ENCODE results near the gene AQR.

AQR gene

DNA sequence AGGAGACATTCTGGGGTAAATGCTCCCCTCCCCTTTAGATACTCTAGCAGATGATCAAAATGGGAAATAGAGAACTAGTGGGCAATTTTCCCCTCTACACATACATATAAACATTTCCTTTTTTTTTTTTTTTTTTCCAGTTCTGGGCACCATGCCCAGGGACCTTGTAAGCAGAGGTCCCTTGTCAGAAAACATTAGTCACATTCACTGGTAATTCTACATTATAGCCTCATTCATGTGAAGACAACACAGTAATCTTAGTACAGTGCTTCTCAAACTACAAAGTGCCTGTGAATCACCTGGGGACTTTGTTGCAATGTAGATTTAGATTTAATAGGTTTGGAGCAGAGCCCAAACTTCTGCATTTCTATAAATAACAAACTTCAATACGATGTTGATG, 114.1 kb downstream of the AQR start:
- Histone ChIP-seq H3K4me2 (ENCODE audit: low read depth, low read length, poor library complexity, severe bottlenecking) (no peak overlapping the region), H3K9me3 (ENCODE audit: insufficient read depth, low read depth, low read length) (no peaks in the 10 kb centered on the region), H3F3A (ENCODE audit: low read depth) (peaks cover 5% of the 10 kb centered on the region; the same call in 1 of the 2 replicates), H3K4me3 (ENCODE audit: low read length, poor library complexity, severe bottlenecking) (no peak overlapping the region), H3K4me1 (ENCODE audit: insufficient read depth, low read length, poor library complexity, severe bottlenecking) (peaks cover 9% of the 10 kb centered on the region), H4K20me1 (ENCODE audit: insufficient read depth, low read length, poor library complexity, severe bottlenecking) (no peaks in the 10 kb centered on the region), H3K79me2 (ENCODE audit: insufficient read depth, low read length) (no peaks in the 10 kb centered on the region), H2AFZ (ENCODE audit: low read length) (no peak overlapping the region), H3K9ac (ENCODE audit: low read depth, low read length, poor library complexity, severe bottlenecking) (no peak overlapping the region), H3K27me3 (ENCODE audit: insufficient read depth, low read length, poor library complexity, severe bottlenecking) (no peaks in the 10 kb centered on the region), H3K36me3 (ENCODE audit: insufficient read depth, low read length) (peaks cover 42% of the 10 kb centered on the region; the same call in 1 of the 2 replicates), H3K9me2 (replicated peaks; ENCODE audit: low read depth, low read length) (no peaks in the 10 kb centered on the region)
- no peak for TF ChIP-seq CTCF (conservative IDR thresholded peaks at IDR 0.05; ENCODE audit: low read length)
- TF ChIP-seq EZH2phosphoT487 (IDR thresholded peaks at IDR 0.05; ENCODE audit: borderline replicate concordance), result no peak

DNA sequence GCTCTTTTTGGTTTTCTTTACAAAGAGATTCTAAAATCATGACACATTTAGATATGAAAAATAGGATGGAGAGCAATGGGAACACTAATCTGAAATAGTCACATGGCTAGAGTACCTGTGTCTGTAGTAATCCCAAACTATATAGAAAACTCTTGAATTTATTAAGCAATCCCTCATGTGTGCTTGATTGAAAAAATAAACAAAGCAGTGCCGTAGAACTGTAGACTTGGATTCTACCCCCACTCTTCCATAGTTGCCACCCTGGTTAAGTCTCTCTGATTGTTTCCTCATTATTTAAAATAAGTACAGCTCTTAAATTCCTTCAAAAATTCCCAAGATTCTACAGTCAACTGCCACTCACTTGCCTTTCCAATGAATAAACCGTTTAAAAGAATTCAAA, 115.3 kb downstream of the AQR start:
- no peaks in the 10 kb centered on the region for H3K9me2 ChIP-seq (replicated peaks; ENCODE audit: low read depth, low read length)
- H2AFZ ChIP-seq (ENCODE audit: low read length), result no peak overlapping the region
- no peaks in the 10 kb centered on the region for H3F3A ChIP-seq (ENCODE audit: low read depth)
- H4K20me1 ChIP-seq (ENCODE audit: insufficient read depth, low read length, poor library complexity, severe bottlenecking), result no peaks in the 10 kb centered on the region
- TF ChIP-seq CTCF (conservative IDR thresholded peaks at IDR 0.05; ENCODE audit: low read length) (no peak), EZH2phosphoT487 (IDR thresholded peaks at IDR 0.05; ENCODE audit: borderline replicate concordance) (no peak)
- no peak overlapping the region for H3K9ac ChIP-seq (ENCODE audit: low read depth, low read length, poor library complexity, severe bottlenecking)
- H3K27me3 ChIP-seq (ENCODE audit: insufficient read depth, low read length, poor library complexity, severe bottlenecking), result no peaks in the 10 kb centered on the region
- H3K4me3 ChIP-seq (ENCODE audit: low read length, poor library complexity, severe bottlenecking), result no peak overlapping the region
- peaks cover 32% of the 10 kb centered on the region; the same call in 1 of the 2 replicates for H3K36me3 ChIP-seq (ENCODE audit: insufficient read depth, low read length)
- H3K9me3 ChIP-seq (ENCODE audit: insufficient read depth, low read depth, low read length), result no peaks in the 10 kb centered on the region
- H3K4me1 ChIP-seq (ENCODE audit: insufficient read depth, low read length, poor library complexity, severe bottlenecking), result peaks cover 5% of the 10 kb centered on the region
- H3K79me2 ChIP-seq (ENCODE audit: insufficient read depth, low read length), result no peaks in the 10 kb centered on the region
- H3K4me2 ChIP-seq (ENCODE audit: low read depth, low read length, poor library complexity, severe bottlenecking), result no peak overlapping the region

GRCh38 chr15:34853001-34853758, 116.4 kb downstream of the AQR start:
- H3K4me3 ChIP-seq (ENCODE audit: low read length, poor library complexity, severe bottlenecking), result no peak overlapping the region
- no peak overlapping the region for H3K9ac ChIP-seq (ENCODE audit: low read depth, low read length, poor library complexity, severe bottlenecking)
- H4K20me1 ChIP-seq (ENCODE audit: insufficient read depth, low read length, poor library complexity, severe bottlenecking), result no peaks in the 10 kb centered on the region
- peaks cover 26% of the 10 kb centered on the region; the same call in 1 of the 2 replicates for H3K36me3 ChIP-seq (ENCODE audit: insufficient read depth, low read length)
- no peaks in the 10 kb centered on the region for H3K27me3 ChIP-seq (ENCODE audit: insufficient read depth, low read length, poor library complexity, severe bottlenecking)
- H3F3A ChIP-seq (ENCODE audit: low read depth), result no peaks in the 10 kb centered on the region
- no peak overlapping the region for H2AFZ ChIP-seq (ENCODE audit: low read length)
- H3K4me1 ChIP-seq (ENCODE audit: insufficient read depth, low read length, poor library complexity, severe bottlenecking), result no peaks in the 10 kb centered on the region
- TF ChIP-seq CTCF (conservative IDR thresholded peaks at IDR 0.05; ENCODE audit: low read length), result peak; percentile 23; the same call in 1 of the 2 replicates
- TF ChIP-seq EZH2phosphoT487 (IDR thresholded peaks at IDR 0.05; ENCODE audit: borderline replicate concordance), result no peak
- H3K9me2 ChIP-seq (replicated peaks; ENCODE audit: low read depth, low read length), result no peaks in the 10 kb centered on the region
- no peaks in the 10 kb centered on the region for H3K79me2 ChIP-seq (ENCODE audit: insufficient read depth, low read length)
- no peak overlapping the region for H3K4me2 ChIP-seq (ENCODE audit: low read depth, low read length, poor library complexity, severe bottlenecking)
- H3K9me3 ChIP-seq (ENCODE audit: insufficient read depth, low read depth, low read length), result no peaks in the 10 kb centered on the region

All from Loucy (cell line).